Transverse colon (tissue), 4 donors: ENCODE data around the gene SLC4A2. TPM values are rescaled to one million over a fixed set of nuclear protein-coding genes. Genes with fewer than 3 reads are reported as not detected.

Experiments used
- DNase-seq: peaks from one replicate; pipeline ENCODE4 v3.0.0-alpha.2; 2019
- H3K27ac ChIP-seq, 4 donors: fragments of 200-600 bp; sonication (generic); 2 replicates each; pipeline ENCODE4 v1.5.1; 2016 to 2018; ENCODE audit warnings: inconsistent platforms in 4 of 4
- H3K27me3 ChIP-seq: fragments of 200-600 bp; sonication (generic); 2 replicates; pipeline ENCODE4 v1.5.1; 2017; ENCODE audit warnings: inconsistent platforms
- H3K36me3 ChIP-seq, 4 donors: fragments of 200-600 bp; sonication (generic); 2 replicates each; pipeline ENCODE4 v1.5.1; 2017 to 2019; ENCODE audit warnings: inconsistent platforms in 4 of 4
- H3K4me1 ChIP-seq, 4 donors: fragments of 200-600 bp; sonication (generic); 2 replicates each; pipeline ENCODE4 v1.5.1; 2017 to 2020; ENCODE audit warnings: inconsistent platforms in 4 of 4
- H3K4me3 ChIP-seq, 4 donors: fragments of 200-600 bp; sonication (generic); 1 replicate in 1 of 4; 2 replicates in 3 of 4; pipeline versions ENCODE4 v1.5.1 to v1.6.1; 2017 to 2019; ENCODE audit warnings: inconsistent platforms in 4 of 4
- H3K9me3 ChIP-seq, 2 donors: fragments of 200-600 bp; sonication (generic); 2 replicates each; pipeline ENCODE4 v1.5.1; 2017 to 2019; ENCODE audit warnings: inconsistent platforms in 2 of 2
- EP300 ChIP-seq: sonication (generic); formaldehyde crosslinking; IDR thresholded peaks from one replicate; pipeline ENCODE4 v1.6.1; 2017; ENCODE audit warnings: antibody characterized with exemption, low read depth
- POLR2A ChIP-seq: fragments of 450-650 bp; IDR thresholded peaks from one replicate; pipeline ENCODE4 v1.6.1; 2016; ENCODE audit warnings: antibody characterized with exemption, mild to moderate bottlenecking, moderate library complexity
- POLR2AphosphoS5 ChIP-seq, 3 donors: sonication (generic); formaldehyde crosslinking; IDR thresholded peaks; one replicate each; pipeline ENCODE4 v1.6.1; 2016; ENCODE audit warnings: antibody characterized with exemption in 3 of 3
- WGBS, 2 donors: methylation state at CpG; one replicate each; pipeline ENCODE4 v1.1.5; 2018; ENCODE audit warnings: low coverage in 1 of 2; 5-methylcytosine and 5-hydroxymethylcytosine counted together
- in situ Hi-C, 4 donors: fragments of 200-750 bp; cut with MboI; loops; one replicate each; pipeline versions ENCODE4 v1.15.0 to v1.15.1; 2017; ENCODE audit warnings: low sequenced_read_pairs in 3 of 4, low pct_ligation_motif_present in 1 of 4, low pct_unique_long_range_greater_than_20kb in 1 of 4
- intact Hi-C: fragments of 100-400 bp; cut with DNase I; formaldehyde crosslinking; loops from one replicate; pipeline ENCODE4 v1.15.1; 2023; ENCODE audit warnings: low total_unique reads
- total RNA-seq, 4 donors: library from RNA; depleted of rRNA; stranded (reverse); fragments of >200 nt; gene quantifications; one replicate each; pipeline ENCODE4 v1.1.0, GENCODE V29; 2016
- TF ChIP-seq, protein P1 (sequence below), 5 experiments: fragments of 200-600 bp in 3 of 5; fragments of 450-650 bp in 2 of 5; sonication (generic) in 3 of 5; IDR thresholded peaks; 1 replicate in 2 of 5; 2 replicates in 3 of 5; pipeline ENCODE4 v1.5.1; 2016 to 2017; ENCODE audit warnings: antibody characterized with exemption in 5 of 5, inconsistent platforms in 3 of 5, mild to moderate bottlenecking in 2 of 5, moderate library complexity in 1 of 5

The SLC4A2 gene, protein sequence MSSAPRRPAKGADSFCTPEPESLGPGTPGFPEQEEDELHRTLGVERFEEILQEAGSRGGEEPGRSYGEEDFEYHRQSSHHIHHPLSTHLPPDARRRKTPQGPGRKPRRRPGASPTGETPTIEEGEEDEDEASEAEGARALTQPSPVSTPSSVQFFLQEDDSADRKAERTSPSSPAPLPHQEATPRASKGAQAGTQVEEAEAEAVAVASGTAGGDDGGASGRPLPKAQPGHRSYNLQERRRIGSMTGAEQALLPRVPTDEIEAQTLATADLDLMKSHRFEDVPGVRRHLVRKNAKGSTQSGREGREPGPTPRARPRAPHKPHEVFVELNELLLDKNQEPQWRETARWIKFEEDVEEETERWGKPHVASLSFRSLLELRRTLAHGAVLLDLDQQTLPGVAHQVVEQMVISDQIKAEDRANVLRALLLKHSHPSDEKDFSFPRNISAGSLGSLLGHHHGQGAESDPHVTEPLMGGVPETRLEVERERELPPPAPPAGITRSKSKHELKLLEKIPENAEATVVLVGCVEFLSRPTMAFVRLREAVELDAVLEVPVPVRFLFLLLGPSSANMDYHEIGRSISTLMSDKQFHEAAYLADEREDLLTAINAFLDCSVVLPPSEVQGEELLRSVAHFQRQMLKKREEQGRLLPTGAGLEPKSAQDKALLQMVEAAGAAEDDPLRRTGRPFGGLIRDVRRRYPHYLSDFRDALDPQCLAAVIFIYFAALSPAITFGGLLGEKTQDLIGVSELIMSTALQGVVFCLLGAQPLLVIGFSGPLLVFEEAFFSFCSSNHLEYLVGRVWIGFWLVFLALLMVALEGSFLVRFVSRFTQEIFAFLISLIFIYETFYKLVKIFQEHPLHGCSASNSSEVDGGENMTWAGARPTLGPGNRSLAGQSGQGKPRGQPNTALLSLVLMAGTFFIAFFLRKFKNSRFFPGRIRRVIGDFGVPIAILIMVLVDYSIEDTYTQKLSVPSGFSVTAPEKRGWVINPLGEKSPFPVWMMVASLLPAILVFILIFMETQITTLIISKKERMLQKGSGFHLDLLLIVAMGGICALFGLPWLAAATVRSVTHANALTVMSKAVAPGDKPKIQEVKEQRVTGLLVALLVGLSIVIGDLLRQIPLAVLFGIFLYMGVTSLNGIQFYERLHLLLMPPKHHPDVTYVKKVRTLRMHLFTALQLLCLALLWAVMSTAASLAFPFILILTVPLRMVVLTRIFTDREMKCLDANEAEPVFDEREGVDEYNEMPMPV
- 100 to 1,000 TPM in 2 of 4 donors, 10 to 100 TPM in 2; 61.7 to 464 (median 83.2) TPM for total RNA-seq

DNA sequence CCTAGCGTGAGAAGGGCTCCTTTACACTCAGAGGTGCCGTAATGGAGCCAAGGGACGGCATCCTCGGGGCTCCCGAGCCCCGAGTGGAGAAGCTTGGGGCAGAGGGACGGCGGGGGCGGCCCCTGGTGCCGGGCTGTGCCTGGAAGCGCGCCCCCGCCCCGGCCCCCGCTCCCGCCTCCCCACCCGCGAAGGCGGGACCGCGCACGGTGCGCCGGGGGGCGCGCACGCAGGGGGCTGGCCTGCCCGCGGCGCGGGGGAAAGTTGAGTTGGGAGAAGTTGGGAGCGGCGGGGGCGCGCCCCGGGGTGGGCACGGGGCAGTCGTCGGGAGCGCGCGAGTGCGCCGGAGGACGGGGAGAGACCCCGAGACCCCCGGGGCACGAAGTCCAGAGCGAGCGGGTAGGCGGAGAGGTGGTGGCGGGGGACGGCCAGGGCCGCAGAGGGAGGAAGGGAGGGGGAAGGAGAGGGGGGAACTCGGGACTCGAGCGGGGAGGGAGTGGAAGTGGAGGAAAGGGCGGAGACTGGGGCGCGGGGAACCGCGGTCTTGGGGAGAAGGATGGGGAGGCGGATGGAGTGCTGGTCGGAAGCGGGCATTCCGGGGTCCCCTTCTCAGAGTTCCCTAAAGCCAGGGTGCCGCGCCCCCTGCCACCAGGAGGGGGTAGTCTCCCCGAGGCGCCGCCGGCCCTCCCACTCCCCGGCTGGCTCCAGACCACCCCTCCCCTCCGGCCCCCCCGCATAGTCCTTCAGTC is at the start of gene SLC4A2:
SLC4A2 (plus strand) TSS at position 223 of the 746 bp plus-strand sequence. CDS start 2,399 bp downstream, outside the sequence.
- TF ChIP-seq, protein P1, sequence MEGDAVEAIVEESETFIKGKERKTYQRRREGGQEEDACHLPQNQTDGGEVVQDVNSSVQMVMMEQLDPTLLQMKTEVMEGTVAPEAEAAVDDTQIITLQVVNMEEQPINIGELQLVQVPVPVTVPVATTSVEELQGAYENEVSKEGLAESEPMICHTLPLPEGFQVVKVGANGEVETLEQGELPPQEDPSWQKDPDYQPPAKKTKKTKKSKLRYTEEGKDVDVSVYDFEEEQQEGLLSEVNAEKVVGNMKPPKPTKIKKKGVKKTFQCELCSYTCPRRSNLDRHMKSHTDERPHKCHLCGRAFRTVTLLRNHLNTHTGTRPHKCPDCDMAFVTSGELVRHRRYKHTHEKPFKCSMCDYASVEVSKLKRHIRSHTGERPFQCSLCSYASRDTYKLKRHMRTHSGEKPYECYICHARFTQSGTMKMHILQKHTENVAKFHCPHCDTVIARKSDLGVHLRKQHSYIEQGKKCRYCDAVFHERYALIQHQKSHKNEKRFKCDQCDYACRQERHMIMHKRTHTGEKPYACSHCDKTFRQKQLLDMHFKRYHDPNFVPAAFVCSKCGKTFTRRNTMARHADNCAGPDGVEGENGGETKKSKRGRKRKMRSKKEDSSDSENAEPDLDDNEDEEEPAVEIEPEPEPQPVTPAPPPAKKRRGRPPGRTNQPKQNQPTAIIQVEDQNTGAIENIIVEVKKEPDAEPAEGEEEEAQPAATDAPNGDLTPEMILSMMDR (IDR thresholded peaks at IDR 0.05) = peak; percentile 44 to 65 (median 53)
- TF ChIP-seq POLR2AphosphoS5 (IDR thresholded peaks at IDR 0.05) (peak in 2 of 3 donors; percentile 45 to 68), POLR2A (peak; percentile 29), EP300 (no peak)
- DNase-seq = peak; percentile 83
- in situ Hi-C loops (no loop called here), intact Hi-C loops (no loop called here)
- 1% methylated on average over 58 of the region's 75 CpGs; no CpG with 5 or more reads in 1 of the 2 donors for WGBS, 2 donors
- Histone ChIP-seq H3K27me3 (no peaks in the 10 kb centered on the region), H3K9me3 (no peaks in the 10 kb centered on the region), H3K36me3 (peaks cover 0 to 2% (median 0%) of the 10 kb centered on the region in 4 donors), H3K4me1 (peaks cover 27 to 59% (median 56%) of the 10 kb centered on the region in 4 donors), H3K4me3 (peak within 1 kb of the TSS; percentile 48 to 80 (median 76)), H3K27ac (peak within 1 kb of the TSS; percentile 95 to 98 (median 96))

- intact Hi-C loops (no loop called here), in situ Hi-C loops (no loop called here)
- no peak overlapping the region for H3K27ac ChIP-seq
- H3K4me3 ChIP-seq = no peak overlapping the region
- H3K4me1 ChIP-seq = peaks cover 18 to 37% (median 20%) of the 10 kb centered on the region in 4 donors
- H3K27me3 ChIP-seq = no peaks in the 10 kb centered on the region
- no peak for DNase-seq
- 69% methylated on average over 5 of the region's 7 CpGs; no CpG with 5 or more reads in 1 of the 2 donors for WGBS, 2 donors
- H3K9me3 ChIP-seq = no peaks in the 10 kb centered on the region
- TF ChIP-seq POLR2A (no peak), POLR2AphosphoS5 (IDR thresholded peaks at IDR 0.05) (no peak), EP300 (no peak)
- TF ChIP-seq, protein P1 (IDR thresholded peaks at IDR 0.05) = no peak
- H3K36me3 ChIP-seq = no peaks in the 10 kb centered on the region
Observed at GRCh38 chr7:151010037-151010306, 49.4 kb upstream of the SLC4A2 start.

DNA sequence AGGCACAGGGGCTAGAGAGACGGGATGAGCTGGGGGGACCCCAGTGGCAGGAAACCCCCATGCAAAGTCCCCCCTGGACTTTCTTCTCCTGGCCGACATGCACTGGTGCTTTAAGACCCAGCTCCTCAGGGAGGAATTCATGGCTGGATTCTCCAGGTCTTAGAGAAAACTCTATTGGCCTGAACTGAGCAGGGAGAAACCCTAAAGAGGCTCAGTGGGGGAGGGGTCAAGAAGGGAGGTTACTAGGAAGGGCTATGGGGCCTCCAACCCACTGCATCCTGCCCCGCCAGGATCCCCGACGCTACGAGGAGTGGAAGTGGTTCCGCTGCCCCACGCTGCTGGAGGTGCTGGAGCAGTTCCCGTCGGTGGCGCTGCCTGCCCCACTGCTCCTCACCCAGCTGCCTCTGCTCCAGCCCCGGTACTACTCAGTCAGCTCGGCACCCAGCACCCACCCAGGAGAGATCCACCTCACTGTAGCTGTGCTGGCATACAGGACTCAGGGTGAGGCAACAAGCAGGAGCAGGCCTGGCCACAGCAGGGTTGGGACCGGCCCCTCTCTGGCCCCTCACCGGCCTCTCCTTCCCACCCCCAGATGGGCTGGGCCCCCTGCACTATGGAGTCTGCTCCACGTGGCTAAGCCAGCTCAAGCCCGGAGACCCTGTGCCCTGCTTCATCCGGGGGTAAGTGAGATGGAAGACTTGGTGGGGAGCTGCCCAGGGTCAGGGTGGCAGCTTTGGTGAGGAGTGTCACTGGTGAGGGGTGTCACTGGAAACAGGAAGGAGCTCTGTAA is 48.9 kb upstream of the SLC4A2 start:
- in situ Hi-C loops = no loop called here
- no peak for DNase-seq
- H3K4me3 ChIP-seq = no peak overlapping the region
- H3K27ac ChIP-seq = no peak overlapping the region
- intact Hi-C loops = no loop called here
- 39% methylated on average over 14 of the region's 18 CpGs; no CpG with 5 or more reads in 1 of the 2 donors for WGBS, 2 donors
- H3K9me3 ChIP-seq = no peaks in the 10 kb centered on the region
- TF ChIP-seq, protein P1 (IDR thresholded peaks at IDR 0.05) = no peak
- TF ChIP-seq POLR2AphosphoS5 (IDR thresholded peaks at IDR 0.05) (no peak), POLR2A (no peak), EP300 (no peak)
- H3K36me3 ChIP-seq = no peaks in the 10 kb centered on the region
- H3K27me3 ChIP-seq = no peaks in the 10 kb centered on the region
- peaks cover 18 to 37% (median 20%) of the 10 kb centered on the region in 4 donors for H3K4me1 ChIP-seq
